NCI-H82 treated with DMSO at 0.1 percent for 48 hours (cell line): Measurements from ENCODE around the gene GSTK1.
"Not testable (repeated sequence)": the region's sequence is repeated elsewhere in the genome, so short reads cannot be mapped to it uniquely, and the experiment has no call there.

Experiments used
- DNase-seq: peaks from one replicate; lab custom pipeline; 2025; ENCODE audit not compliant: unreplicated experiment; lab: John Stamatoyannopoulos, UW

Gene GSTK1

GRCh38 chr7:143238289-143238980 is 24.8 kb upstream of the GSTK1 start:
- DNase-seq = no peak

- DNase-seq = no peak
Observed at GRCh38 chr7:143239813-143240212, 23.4 kb upstream of the GSTK1 start.

GRCh38 chr7:143240291-143241168 is 22.7 kb upstream of the GSTK1 start:
- peak; percentile 80 for DNase-seq

GRCh38 chr7:143242306-143242705 is 20.9 kb upstream of the GSTK1 start:
- DNase-seq = no peak

GRCh38 chr7:143243111-143243510 is 20.1 kb upstream of the GSTK1 start:
- no peak for DNase-seq

GRCh38 chr7:143243614-143244013 is 19.6 kb upstream of the GSTK1 start:
- no peak for DNase-seq

GRCh38 chr7:143244321-143244720 is 18.9 kb upstream of the GSTK1 start:
- DNase-seq = no peak

GRCh38 chr7:143245123-143245522 is 18.1 kb upstream of the GSTK1 start:
- DNase-seq = no peak

GRCh38 chr7:143247372-143247771 is 15.9 kb upstream of the GSTK1 start:
- no peak for DNase-seq

GRCh38 chr7:143248761-143249354 is 14.4 kb upstream of the GSTK1 start:
- DNase-seq = no peak

- DNase-seq = no peak
Observed at GRCh38 chr7:143250199-143250598, 13.0 kb upstream of the GSTK1 start.

- no peak for DNase-seq
Observed at GRCh38 chr7:143250822-143251221, 12.4 kb upstream of the GSTK1 start.

GRCh38 chr7:143252006-143252405 is 11.2 kb upstream of the GSTK1 start:
- no peak for DNase-seq

- DNase-seq = no peak
Observed at GRCh38 chr7:143255564-143255963, 7.7 kb upstream of the GSTK1 start.

- DNase-seq = no peak
Observed at GRCh38 chr7:143256325-143256724, 6.9 kb upstream of the GSTK1 start.

GRCh38 chr7:143256932-143257331 is 6.3 kb upstream of the GSTK1 start:
- no peak for DNase-seq

GRCh38 chr7:143257501-143257900 is 5.7 kb upstream of the GSTK1 start:
- DNase-seq = no peak

- no peak for DNase-seq
Observed at GRCh38 chr7:143258831-143259230, 4.4 kb upstream of the GSTK1 start.

- no peak for DNase-seq
Observed at GRCh38 chr7:143259765-143260164, 3.5 kb upstream of the GSTK1 start.

GRCh38 chr7:143261901-143262300 is 1.3 kb upstream of the GSTK1 start:
- no peak for DNase-seq

- not testable (repeated sequence) for DNase-seq
Observed at GRCh38 chr7:143264196-143264568, 941 bp downstream of the GSTK1 start.
